ENCODE results near the gene SH3RF1.
"Not testable (repeated sequence)": the region's sequence is repeated elsewhere in the genome, so short reads cannot be mapped to it uniquely, and the experiment has no call there.

SH3RF1 gene

GRCh38 chr4:169270810-169271691, at the start of gene SH3RF1:
Gene SH3RF1 (minus strand): TSS chr4:169270956. CDS start chr4:169269212, 1,744 bp downstream.
- no peak for DNase-seq

GRCh38 chr4:169315530-169316343, 45.0 kb upstream of the SH3RF1 start:
- DNase-seq, result no peak

GRCh38 chr4:169314906-169315305, 44.1 kb upstream of the SH3RF1 start:
- peak; percentile 37 for DNase-seq

- no peak for DNase-seq
Measured at GRCh38 chr4:169313732-169314131, 43.0 kb upstream of the SH3RF1 start.

GRCh38 chr4:169312690-169313422, 42.1 kb upstream of the SH3RF1 start:
- no peak for DNase-seq

- DNase-seq, result no peak
Measured at GRCh38 chr4:169311643-169312365, 41.0 kb upstream of the SH3RF1 start.

GRCh38 chr4:169309326-169309967, 38.7 kb upstream of the SH3RF1 start:
- DNase-seq, result no peak

GRCh38 chr4:169307576-169307975, 36.8 kb upstream of the SH3RF1 start:
- no peak for DNase-seq

GRCh38 chr4:169305651-169306050, 34.9 kb upstream of the SH3RF1 start:
- DNase-seq, result no peak

- no peak for DNase-seq
Measured at GRCh38 chr4:169305173-169305572, 34.4 kb upstream of the SH3RF1 start.

- DNase-seq, result no peak
Measured at GRCh38 chr4:169295822-169296221, 25.1 kb upstream of the SH3RF1 start.

GRCh38 chr4:169293343-169294176, 22.8 kb upstream of the SH3RF1 start:
- DNase-seq, result no peak

- not testable (repeated sequence) for DNase-seq
Measured at GRCh38 chr4:169287983-169288382, 17.2 kb upstream of the SH3RF1 start.

- no peak for DNase-seq
Measured at GRCh38 chr4:169286562-169287301, 16.0 kb upstream of the SH3RF1 start.

GRCh38 chr4:169283114-169283509, 12.4 kb upstream of the SH3RF1 start:
- no peak for DNase-seq

- DNase-seq, result no peak
Measured at GRCh38 chr4:169282429-169283113, 11.8 kb upstream of the SH3RF1 start.

- DNase-seq, result no peak
Measured at GRCh38 chr4:169279108-169279507, 8.4 kb upstream of the SH3RF1 start.

GRCh38 chr4:169278624-169279023, 7.9 kb upstream of the SH3RF1 start:
- DNase-seq, result no peak

GRCh38 chr4:169277838-169278237, 7.1 kb upstream of the SH3RF1 start:
- not testable (repeated sequence) for DNase-seq

GRCh38 chr4:169275180-169275579, 4.4 kb upstream of the SH3RF1 start:
- DNase-seq, result no peak

Measured in NCI-H2107 (cell line).